H1 (cell line): ENCODE measurements around the gene SPAG8. TPM values are rescaled to one million over a fixed set of nuclear protein-coding genes. Genes with fewer than 3 reads are reported as not detected.

Experiments used
- BRCA1 ChIP-seq: IDR thresholded peaks from 2 replicates; pipeline ENCODE4 v1.6.1; 2012; ENCODE audit warnings: low read depth, low read length, improper control_type of control experiment
- CREB1 ChIP-seq: IDR thresholded peaks from 2 replicates; pipeline ENCODE4 v1.6.1; 2012; ENCODE audit warnings: inconsistent platforms
- PHF8 ChIP-seq: fragments of 200-600 bp; sonication (generic); conservative IDR thresholded peaks from 2 replicates; pipeline ENCODE4 v1.7.1; 2012; ENCODE audit warnings: low read depth, mild to moderate bottlenecking, inconsistent platforms, low read length, moderate library complexity
- TAF7 ChIP-seq: optimal IDR thresholded peaks from 2 replicates; pipeline ENCODE3; 2011; ENCODE audit warnings: low read depth, mild to moderate bottlenecking, inconsistent platforms, low read length, moderate library complexity, borderline replicate concordance
- polyA plus RNA-seq, 7 experiments: library from polyadenylated mRNA; depleted of rRNA in 3 of 7; stranded (reverse) in 5 of 7; unstranded in 2 of 7; fragments of >200 nt in 5 of 7; fragments of 200-250 nt in 2 of 7; gene quantifications; 1 replicate in 5 of 7; 2 replicates in 1 of 7; 4 replicates in 1 of 7; pipeline versions ENCODE4 v1.2.1 to v1.2.3, GENCODE V29; 2011 to 2013; ENCODE audit warnings: missing spikeins in 2 of 7, mixed read lengths in 2 of 7
- total RNA-seq: library from RNA; stranded (reverse); fragmentation: NEBNext Ultra II Directional; extraction: Animal tissue kit (Norgen Biotek cat#: 25700); gene quantifications from 2 replicates; pipeline ENCODE4 v1.2.1, GENCODE V29; 2021

SPAG8 gene
- total and polyA plus RNA-seq, 2 of the 8 experiments (the other 6 are each of a cell fraction or from before 2014, with no cell fraction given), result 0.37 to 0.44 TPM

GRCh38 chr9:35828716-35829083, 16.6 kb upstream of the SPAG8 start, which contains the start of gene FAM221B (continued):
- TF ChIP-seq TAF7 (no peak), CREB1 (no peak), PHF8 (no peak), BRCA1 (no peak)
